Activated CD4-positive, alpha-beta T cell treated with anti-CD3 and anti-CD28 coated beads, Interleukin-2, amount 10 ng/mL, durations not matched to agents 7 days and 5 days (primary cell): ENCODE data around the gene ST6GALNAC3. TPM values are rescaled to one million over a fixed set of nuclear protein-coding genes. Genes with fewer than 3 reads are reported as not detected.
"Not testable (repeated sequence)": the region's sequence is repeated elsewhere in the genome, so short reads cannot be mapped to it uniquely, and the experiment has no call there.

Experiments used
- CTCF ChIA-PET: fragments of 350-600 bp; sonication (Branson Sonifier 250); formaldehyde crosslinking; loops from one replicate; lab custom pipeline; 2021; ENCODE audit warnings: antibody characterized with exemption; lab: Charles Lee
- POLR2A ChIA-PET: fragments of 350-600 bp; sonication (Branson Sonifier 250); formaldehyde crosslinking; loops from one replicate; lab custom pipeline; 2021; ENCODE audit warnings: antibody characterized with exemption; lab: Charles Lee
- DNase-seq: peaks from one replicate; pipeline ENCODE4 v3.0.0-alpha.2; 2020
- H3K27ac Mint-ChIP-seq: one replicate; pipeline ENCODE4 v1.8.0; 2021; ENCODE audit warnings: mild to moderate bottlenecking, moderate library complexity, mixed read lengths
- H3K27me3 Mint-ChIP-seq: one replicate; pipeline ENCODE4 v1.8.0; 2021; ENCODE audit warnings: mixed read lengths
- H3K36me3 Mint-ChIP-seq: one replicate; pipeline ENCODE4 v1.8.0; 2021; ENCODE audit warnings: low read depth, mixed read lengths
- H3K4me1 Mint-ChIP-seq: one replicate; pipeline ENCODE4 v1.8.0; 2021; ENCODE audit warnings: mixed read lengths
- H3K4me3 Mint-ChIP-seq: one replicate; pipeline ENCODE4 v1.8.0; 2021; ENCODE audit warnings: mild to moderate bottlenecking, moderate library complexity, mixed read lengths
- H3K9me3 Mint-ChIP-seq: one replicate; pipeline ENCODE4 v1.8.0; 2021; ENCODE audit warnings: mixed read lengths
- total RNA-seq, 2 experiments: library from RNA; stranded (reverse); gene quantifications; one replicate each; pipeline ENCODE4 v1.2.3, GENCODE V29; 2021

The ST6GALNAC3 gene
- total RNA-seq, 2 experiments from 2014 or later = 0.02 to 0.25 TPM

- peaks cover 2% of the 10 kb centered on the region for H3K27me3 Mint-ChIP-seq
- H3K36me3 Mint-ChIP-seq = no peaks in the 10 kb centered on the region
- H3K27ac Mint-ChIP-seq = no peak overlapping the region
- POLR2A ChIA-PET = no interaction called here
- no peak overlapping the region for H3K4me3 Mint-ChIP-seq
- DNase-seq = no peak
- CTCF ChIA-PET = no interaction called here
- peaks cover 12% of the 10 kb centered on the region for H3K4me1 Mint-ChIP-seq
- H3K9me3 Mint-ChIP-seq = no peaks in the 10 kb centered on the region
Observed at GRCh38 chr1:76101548-76101947, 27.0 kb downstream of the ST6GALNAC3 start.

- H3K9me3 Mint-ChIP-seq = no peaks in the 10 kb centered on the region
- POLR2A ChIA-PET = no interaction called here
- no peak overlapping the region for H3K4me3 Mint-ChIP-seq
- CTCF ChIA-PET = no interaction called here
- no peak overlapping the region for H3K27ac Mint-ChIP-seq
- peaks cover 2% of the 10 kb centered on the region for H3K27me3 Mint-ChIP-seq
- H3K4me1 Mint-ChIP-seq = peaks cover 12% of the 10 kb centered on the region
- no peaks in the 10 kb centered on the region for H3K36me3 Mint-ChIP-seq
- no peak for DNase-seq
Observed at GRCh38 chr1:76102046-76102445, 27.5 kb downstream of the ST6GALNAC3 start.

- Mint-ChIP-seq H3K36me3 (no peaks in the 10 kb centered on the region), H3K4me1 (peaks cover 12% of the 10 kb centered on the region), H3K27ac (no peak overlapping the region), H3K4me3 (no peak overlapping the region), H3K27me3 (peaks cover 8% of the 10 kb centered on the region), H3K9me3 (no peaks in the 10 kb centered on the region)
- CTCF ChIA-PET = no interaction called here
- no peak for DNase-seq
- POLR2A ChIA-PET = no interaction called here
Observed at GRCh38 chr1:76103034-76103433, 28.5 kb downstream of the ST6GALNAC3 start.

GRCh38 chr1:76105372-76105771 lies 30.8 kb downstream of the ST6GALNAC3 start:
- Mint-ChIP-seq H3K9me3 (no peaks in the 10 kb centered on the region), H3K27ac (no peak overlapping the region), H3K27me3 (peaks cover 8% of the 10 kb centered on the region), H3K4me3 (no peak overlapping the region), H3K4me1 (peaks cover 12% of the 10 kb centered on the region), H3K36me3 (no peaks in the 10 kb centered on the region)
- ChIA-PET CTCF (interaction anchor here (1.2 kb wide), 1 partner anchor 19 kb away, joined by 3 read pairs; no protein-coding TSS in a partner anchor), POLR2A (no interaction called here)
- DNase-seq = no peak

GRCh38 chr1:76106251-76106650 lies 31.7 kb downstream of the ST6GALNAC3 start:
- Mint-ChIP-seq H3K4me3 (no peak overlapping the region), H3K4me1 (peaks cover 12% of the 10 kb centered on the region), H3K36me3 (no peaks in the 10 kb centered on the region), H3K27ac (no peak overlapping the region), H3K27me3 (peaks cover 8% of the 10 kb centered on the region), H3K9me3 (no peaks in the 10 kb centered on the region)
- DNase-seq = no peak
- ChIA-PET CTCF (no interaction called here), POLR2A (no interaction called here)

GRCh38 chr1:76106719-76107235 lies 32.2 kb downstream of the ST6GALNAC3 start:
- no peak for DNase-seq
- Mint-ChIP-seq H3K27ac (no peak overlapping the region), H3K9me3 (no peaks in the 10 kb centered on the region), H3K4me1 (peaks cover 12% of the 10 kb centered on the region), H3K4me3 (no peak overlapping the region), H3K27me3 (peaks cover 8% of the 10 kb centered on the region), H3K36me3 (no peaks in the 10 kb centered on the region)
- ChIA-PET POLR2A (no interaction called here), CTCF (no interaction called here)

- ChIA-PET CTCF (no interaction called here), POLR2A (no interaction called here)
- Mint-ChIP-seq H3K36me3 (no peaks in the 10 kb centered on the region), H3K4me3 (no peak overlapping the region), H3K27me3 (peaks cover 8% of the 10 kb centered on the region), H3K4me1 (peaks cover 9% of the 10 kb centered on the region), H3K9me3 (no peaks in the 10 kb centered on the region), H3K27ac (no peak overlapping the region)
- no peak for DNase-seq
Observed at GRCh38 chr1:76109404-76109803, 34.9 kb downstream of the ST6GALNAC3 start.

- Mint-ChIP-seq H3K9me3 (no peaks in the 10 kb centered on the region), H3K4me1 (peaks cover 5% of the 10 kb centered on the region), H3K4me3 (no peak overlapping the region), H3K27me3 (peaks cover 8% of the 10 kb centered on the region), H3K27ac (no peak overlapping the region), H3K36me3 (no peaks in the 10 kb centered on the region)
- POLR2A ChIA-PET = no interaction called here
- CTCF ChIA-PET = no interaction called here
- DNase-seq = no peak
Observed at GRCh38 chr1:76109901-76110560, 35.5 kb downstream of the ST6GALNAC3 start.

- no peaks in the 10 kb centered on the region for H3K9me3 Mint-ChIP-seq
- H3K27ac Mint-ChIP-seq = no peak overlapping the region
- no peaks in the 10 kb centered on the region for H3K36me3 Mint-ChIP-seq
- H3K4me3 Mint-ChIP-seq = no peak overlapping the region
- DNase-seq = no peak
- ChIA-PET CTCF (no interaction called here), POLR2A (no interaction called here)
- peaks cover 8% of the 10 kb centered on the region for H3K27me3 Mint-ChIP-seq
- H3K4me1 Mint-ChIP-seq = no peaks in the 10 kb centered on the region
Observed at GRCh38 chr1:76110666-76111065, 36.1 kb downstream of the ST6GALNAC3 start.

GRCh38 chr1:76112321-76112720 lies 37.8 kb downstream of the ST6GALNAC3 start:
- H3K27ac Mint-ChIP-seq, POLR2A ChIA-PET, H3K27me3 Mint-ChIP-seq, H3K4me1 Mint-ChIP-seq, DNase-seq, CTCF ChIA-PET, H3K9me3 Mint-ChIP-seq, H3K36me3 Mint-ChIP-seq, H3K4me3 Mint-ChIP-seq: not testable (repeated sequence)

- H3K27ac Mint-ChIP-seq = no peak overlapping the region
- DNase-seq = no peak
- H3K4me1 Mint-ChIP-seq = no peaks in the 10 kb centered on the region
- H3K4me3 Mint-ChIP-seq = no peak overlapping the region
- H3K27me3 Mint-ChIP-seq = peaks cover 2% of the 10 kb centered on the region
- H3K9me3 Mint-ChIP-seq = no peaks in the 10 kb centered on the region
- H3K36me3 Mint-ChIP-seq = no peaks in the 10 kb centered on the region
- ChIA-PET POLR2A (no interaction called here), CTCF (interaction anchor here (0.6 kb wide), 1 partner anchor 477 kb away, joined by 3 read pairs; no protein-coding TSS in a partner anchor)
Observed at GRCh38 chr1:76113446-76113845, 38.9 kb downstream of the ST6GALNAC3 start.

- DNase-seq = no peak
- H3K4me1 Mint-ChIP-seq = no peaks in the 10 kb centered on the region
- ChIA-PET CTCF (no interaction called here), POLR2A (no interaction called here)
- H3K4me3 Mint-ChIP-seq = no peak overlapping the region
- H3K36me3 Mint-ChIP-seq = no peaks in the 10 kb centered on the region
- no peak overlapping the region for H3K27ac Mint-ChIP-seq
- no peaks in the 10 kb centered on the region for H3K9me3 Mint-ChIP-seq
- H3K27me3 Mint-ChIP-seq = peaks cover 2% of the 10 kb centered on the region
Observed at GRCh38 chr1:76115171-76115570, 40.6 kb downstream of the ST6GALNAC3 start.

GRCh38 chr1:76121850-76122249 lies 47.3 kb downstream of the ST6GALNAC3 start:
- H3K36me3 Mint-ChIP-seq = no peaks in the 10 kb centered on the region
- DNase-seq = no peak
- no peak overlapping the region for H3K27ac Mint-ChIP-seq
- CTCF ChIA-PET = interaction anchor here (1.2 kb wide), 1 partner anchor 32 kb away, joined by 4 read pairs; no protein-coding TSS in a partner anchor
- H3K4me3 Mint-ChIP-seq = no peak overlapping the region
- H3K4me1 Mint-ChIP-seq = no peaks in the 10 kb centered on the region
- no peaks in the 10 kb centered on the region for H3K9me3 Mint-ChIP-seq
- H3K27me3 Mint-ChIP-seq = no peaks in the 10 kb centered on the region
- POLR2A ChIA-PET = no interaction called here

- Mint-ChIP-seq H3K4me1 (no peaks in the 10 kb centered on the region), H3K27me3 (no peaks in the 10 kb centered on the region), H3K36me3 (no peaks in the 10 kb centered on the region), H3K9me3 (no peaks in the 10 kb centered on the region), H3K27ac (no peak overlapping the region), H3K4me3 (no peak overlapping the region)
- ChIA-PET CTCF (interaction anchor here (1.2 kb wide), 1 partner anchor 32 kb away, joined by 4 read pairs; no protein-coding TSS in a partner anchor), POLR2A (no interaction called here)
- DNase-seq = no peak
Observed at GRCh38 chr1:76122271-76122670, 47.7 kb downstream of the ST6GALNAC3 start.
